ENCODE data around the gene DCUN1D2.

DNA sequence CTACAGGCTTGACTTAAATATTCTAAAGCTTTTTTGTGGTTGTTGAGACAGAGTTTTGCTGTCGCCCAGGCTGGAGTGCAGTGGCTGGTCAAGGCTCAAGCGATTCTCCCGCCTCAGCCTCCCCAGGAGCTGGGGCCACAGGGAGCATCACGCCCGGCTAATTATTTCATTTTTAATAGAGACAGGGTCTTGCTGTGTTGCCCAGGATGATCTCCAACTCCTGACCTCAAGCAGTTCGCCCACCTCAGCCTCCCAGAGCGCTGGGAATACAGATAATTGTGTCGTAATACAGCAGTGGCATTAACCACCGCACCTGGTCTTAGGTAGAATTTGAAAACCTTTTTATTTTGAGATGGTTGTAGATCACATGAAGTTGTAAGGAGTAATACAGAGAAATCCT, 1.5 kb upstream of the DCUN1D2 start:
- TF ChIP-seq, protein P1, sequence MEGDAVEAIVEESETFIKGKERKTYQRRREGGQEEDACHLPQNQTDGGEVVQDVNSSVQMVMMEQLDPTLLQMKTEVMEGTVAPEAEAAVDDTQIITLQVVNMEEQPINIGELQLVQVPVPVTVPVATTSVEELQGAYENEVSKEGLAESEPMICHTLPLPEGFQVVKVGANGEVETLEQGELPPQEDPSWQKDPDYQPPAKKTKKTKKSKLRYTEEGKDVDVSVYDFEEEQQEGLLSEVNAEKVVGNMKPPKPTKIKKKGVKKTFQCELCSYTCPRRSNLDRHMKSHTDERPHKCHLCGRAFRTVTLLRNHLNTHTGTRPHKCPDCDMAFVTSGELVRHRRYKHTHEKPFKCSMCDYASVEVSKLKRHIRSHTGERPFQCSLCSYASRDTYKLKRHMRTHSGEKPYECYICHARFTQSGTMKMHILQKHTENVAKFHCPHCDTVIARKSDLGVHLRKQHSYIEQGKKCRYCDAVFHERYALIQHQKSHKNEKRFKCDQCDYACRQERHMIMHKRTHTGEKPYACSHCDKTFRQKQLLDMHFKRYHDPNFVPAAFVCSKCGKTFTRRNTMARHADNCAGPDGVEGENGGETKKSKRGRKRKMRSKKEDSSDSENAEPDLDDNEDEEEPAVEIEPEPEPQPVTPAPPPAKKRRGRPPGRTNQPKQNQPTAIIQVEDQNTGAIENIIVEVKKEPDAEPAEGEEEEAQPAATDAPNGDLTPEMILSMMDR (conservative IDR thresholded peaks at IDR 0.05) = no peak
- TF ChIP-seq EZH2 (IDR thresholded peaks at IDR 0.05; ENCODE audit: low read depth) = no peak
